Stomach (tissue), 4 donors: ENCODE data around the gene CRYBA2.

Source experiments
- CTCF ChIP-seq, 7 experiments: fragments of 450-650 bp in 4 of 7; fragments of 200-600 bp in 3 of 7; sonication (generic) in 3 of 7; IDR thresholded peaks; one replicate each; pipeline ENCODE4 v1.5.1; 2016 to 2019; ENCODE audit warnings: antibody characterized with exemption in 7 of 7, control low read depth in 2 of 7, mild to moderate bottlenecking in 1 of 7
- EP300 ChIP-seq: sonication (generic); formaldehyde crosslinking; IDR thresholded peaks from one replicate; pipeline ENCODE4 v1.6.1; 2017; ENCODE audit warnings: antibody characterized with exemption
- POLR2A ChIP-seq, 4 donors: fragments of 450-650 bp; IDR thresholded peaks; one replicate each; pipeline ENCODE4 v1.6.1; 2016; ENCODE audit warnings: antibody characterized with exemption in 4 of 4, control low read depth in 2 of 4, mild to moderate bottlenecking in 1 of 4, moderate library complexity in 1 of 4
- POLR2AphosphoS5 ChIP-seq, 3 donors: sonication (generic); formaldehyde crosslinking; IDR thresholded peaks; one replicate each; pipeline ENCODE4 v1.6.1; 2016; ENCODE audit warnings: antibody characterized with exemption in 3 of 3

- TF ChIP-seq CTCF (IDR thresholded peaks at IDR 0.05) = no peak
- no peak for TF ChIP-seq POLR2A (IDR thresholded peaks at IDR 0.05)
- TF ChIP-seq EP300 = no peak
- no peak for TF ChIP-seq POLR2AphosphoS5 (IDR thresholded peaks at IDR 0.05)
These were observed 4.6 kb downstream of the CRYBA2 start for GRCh38 chr2:218988650-218989049.
